ENCODE data around the gene PRAC2.

Gene PRAC2

DNA sequence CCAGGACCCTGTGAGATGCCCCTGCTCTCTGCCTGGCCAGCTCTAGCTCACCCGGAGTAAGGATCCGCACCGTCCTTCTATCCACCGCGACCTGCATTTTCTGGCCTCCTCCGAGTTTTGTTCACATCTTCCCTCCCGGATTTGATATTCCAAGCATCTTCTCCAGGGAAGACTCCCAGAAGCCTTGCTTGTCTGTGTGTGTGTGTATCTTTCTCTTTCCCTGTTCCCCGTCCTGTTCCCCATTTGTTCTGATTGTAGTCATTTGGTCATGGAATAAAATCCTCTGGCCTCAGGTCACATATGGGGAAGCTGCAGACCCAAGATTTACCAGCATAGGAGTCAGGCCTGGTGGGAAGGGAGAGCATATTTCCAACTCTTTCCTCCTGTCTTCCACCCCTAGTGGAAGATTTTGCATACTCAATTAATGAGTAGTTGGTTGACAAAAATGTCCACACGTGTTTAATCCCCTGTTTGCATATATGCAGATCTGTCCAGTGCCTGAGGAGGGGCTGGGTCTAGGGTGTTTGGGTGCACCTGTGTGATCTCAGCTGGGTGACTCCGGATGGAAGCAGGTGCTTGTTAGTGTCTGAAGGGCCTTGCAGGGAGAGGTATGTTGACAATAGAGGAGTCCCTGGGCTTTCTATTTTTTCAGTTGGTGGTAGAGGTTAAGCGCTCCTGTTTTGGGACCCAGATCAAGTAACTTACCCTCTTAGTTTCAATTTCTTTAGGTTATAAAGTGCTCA is 2.5 kb upstream of the PRAC2 start:
- DNase-seq, result no peak

DNA sequence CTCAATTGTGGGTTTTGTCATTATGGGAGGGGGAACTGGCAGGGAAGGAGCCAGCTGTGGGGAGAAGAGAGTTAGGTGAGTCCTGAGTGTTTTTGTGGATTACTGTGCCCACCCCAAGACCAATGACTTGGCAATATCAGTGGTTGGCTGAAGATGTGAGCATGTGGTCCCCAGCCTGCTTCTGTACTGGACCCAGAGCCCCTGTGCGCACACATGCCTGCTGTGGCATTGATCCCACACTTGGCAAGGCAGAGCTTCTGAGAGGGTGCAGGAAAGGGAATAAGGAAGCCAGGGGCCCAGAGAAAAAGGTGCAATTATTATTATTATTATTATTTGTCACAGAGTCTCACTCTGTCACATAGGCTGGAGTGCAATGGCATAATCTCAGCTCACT is 2.0 kb upstream of the PRAC2 start:
- DNase-seq, result no peak

DNA sequence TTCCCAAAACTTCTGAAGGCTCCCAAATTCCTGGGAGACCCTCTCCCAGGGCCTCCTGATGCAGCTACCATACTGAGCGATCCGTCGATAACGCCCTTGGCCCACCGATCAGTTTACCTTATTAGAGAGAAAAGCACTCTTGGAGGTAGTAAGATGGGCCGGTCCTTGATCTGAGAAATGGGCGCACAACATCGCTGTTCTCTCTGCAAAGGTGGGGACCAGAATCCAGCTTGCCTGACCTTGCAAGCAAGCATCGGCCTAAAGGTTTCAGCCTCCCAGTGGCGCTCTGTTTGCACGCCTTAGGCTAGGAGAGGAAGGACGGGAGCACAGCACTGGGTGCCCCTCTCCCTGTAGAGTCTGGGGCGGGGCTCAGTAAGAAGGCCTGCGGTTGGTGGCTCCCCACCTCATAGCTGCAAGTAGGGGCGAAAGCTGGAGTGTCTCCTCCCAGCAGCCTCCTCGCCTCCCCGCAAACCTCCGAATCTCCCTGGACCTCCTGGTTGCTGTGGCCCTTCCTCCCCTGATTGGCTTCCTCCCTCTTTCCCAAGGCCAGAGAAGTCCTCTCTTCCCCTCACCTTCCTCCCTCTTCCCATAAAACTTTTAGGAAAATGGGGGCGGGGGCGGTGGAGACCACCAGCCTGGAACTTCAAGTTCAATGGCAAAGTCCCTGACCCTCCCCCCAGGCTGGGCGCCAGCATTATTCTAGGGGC is 631 bp upstream of the PRAC2 start, which contains the start of gene PRAC1:
TSS of gene PRAC1 (minus strand) at position 318 of the 707 bp plus-strand sequence. CDS start at position 192, 126 bp downstream.
- no peak for DNase-seq

DNA sequence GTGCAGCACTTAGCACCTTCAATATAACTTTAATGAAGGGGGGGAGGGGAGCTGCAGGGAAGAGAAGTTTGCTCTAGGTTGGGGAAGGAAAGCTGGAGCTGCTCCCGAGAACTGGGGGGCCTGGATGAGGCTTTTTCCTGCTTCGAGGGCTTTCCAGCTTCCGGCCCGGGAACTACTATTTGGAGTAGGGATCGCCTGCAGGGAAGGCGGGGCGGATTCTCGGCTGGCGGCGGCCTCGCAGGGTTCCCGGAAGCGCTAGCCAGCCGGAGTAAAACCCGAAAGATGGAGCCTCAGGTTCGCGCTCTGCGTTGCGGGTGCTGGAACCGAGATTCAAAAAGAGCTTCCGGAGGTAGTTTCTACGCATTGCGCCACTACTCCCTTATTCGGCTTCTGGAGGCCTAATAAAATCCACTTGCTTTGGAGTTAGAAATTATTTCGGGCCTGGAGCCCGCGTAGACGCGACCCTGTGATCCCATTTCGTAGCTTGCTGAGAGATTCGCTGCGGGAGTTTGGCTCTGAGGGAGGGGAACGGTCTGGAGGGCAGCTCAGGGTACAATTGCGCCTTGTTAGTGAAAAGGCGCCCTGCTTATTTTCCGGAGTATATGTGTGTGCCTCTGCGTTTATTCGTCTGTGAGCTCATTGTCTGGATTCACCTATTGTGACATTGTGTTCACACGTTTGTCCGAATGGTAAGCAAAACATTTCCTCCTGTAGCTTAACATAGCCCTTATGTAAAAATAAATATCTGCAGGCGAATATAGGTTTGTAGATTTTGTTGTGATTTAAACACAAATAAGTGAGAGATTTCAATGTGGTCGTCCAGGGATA is 652 bp downstream of the PRAC2 start:
- peak in 1 of 2 donors; percentile 27 for DNase-seq

DNA sequence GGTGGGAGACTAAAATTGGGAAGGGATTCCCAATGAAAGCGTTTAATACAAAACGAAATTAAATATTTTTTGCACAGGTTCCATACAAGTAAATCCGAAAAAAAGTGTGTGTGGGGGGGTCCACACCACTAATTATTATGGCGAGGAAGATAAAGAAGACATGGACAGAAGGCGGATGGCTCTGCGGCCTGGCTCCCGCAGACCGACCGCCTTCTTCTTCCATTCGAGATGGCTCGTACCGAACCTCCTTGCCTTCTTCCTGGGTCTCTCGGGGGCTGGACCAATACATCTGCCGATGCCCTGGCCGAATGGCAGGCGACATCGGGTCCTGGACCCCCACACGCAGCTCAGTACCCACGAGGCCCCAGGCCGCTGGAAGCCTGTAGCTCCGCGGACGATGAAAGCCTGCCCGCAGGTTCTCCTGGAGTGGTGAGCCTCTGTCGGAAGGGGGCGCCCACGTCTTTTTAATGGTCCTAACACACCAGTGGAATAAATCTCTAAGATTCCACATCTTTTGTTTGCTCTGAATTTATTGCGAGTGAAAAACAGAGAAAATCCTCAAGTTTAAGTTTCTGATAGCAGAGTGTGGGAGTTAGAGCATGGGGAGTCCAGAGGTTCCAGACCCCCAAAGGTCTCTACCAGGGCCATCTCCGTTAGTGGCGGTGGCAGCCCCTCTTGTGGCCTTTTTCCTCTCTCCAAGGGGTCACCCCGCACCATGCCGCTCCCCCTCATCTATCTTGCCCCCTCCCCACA is 1.4 kb downstream of the PRAC2 start:
- peak; percentile 72 to 75 for DNase-seq

DNA sequence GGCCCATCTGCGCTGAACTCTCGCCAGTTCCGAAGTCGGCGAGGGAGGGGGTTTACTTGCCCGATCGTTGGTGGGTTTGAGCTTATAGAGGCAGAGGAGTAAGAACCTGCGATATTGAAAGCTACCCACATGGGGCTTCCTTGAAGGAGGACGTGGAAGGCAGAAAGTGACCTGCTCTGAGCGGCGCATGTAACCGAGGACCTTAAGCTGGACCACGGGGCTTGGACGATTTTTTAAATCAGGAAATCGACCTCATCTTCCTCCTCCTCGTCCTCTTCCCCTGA is 2.0 kb downstream of the PRAC2 start:
- DNase-seq, result no peak

DNA sequence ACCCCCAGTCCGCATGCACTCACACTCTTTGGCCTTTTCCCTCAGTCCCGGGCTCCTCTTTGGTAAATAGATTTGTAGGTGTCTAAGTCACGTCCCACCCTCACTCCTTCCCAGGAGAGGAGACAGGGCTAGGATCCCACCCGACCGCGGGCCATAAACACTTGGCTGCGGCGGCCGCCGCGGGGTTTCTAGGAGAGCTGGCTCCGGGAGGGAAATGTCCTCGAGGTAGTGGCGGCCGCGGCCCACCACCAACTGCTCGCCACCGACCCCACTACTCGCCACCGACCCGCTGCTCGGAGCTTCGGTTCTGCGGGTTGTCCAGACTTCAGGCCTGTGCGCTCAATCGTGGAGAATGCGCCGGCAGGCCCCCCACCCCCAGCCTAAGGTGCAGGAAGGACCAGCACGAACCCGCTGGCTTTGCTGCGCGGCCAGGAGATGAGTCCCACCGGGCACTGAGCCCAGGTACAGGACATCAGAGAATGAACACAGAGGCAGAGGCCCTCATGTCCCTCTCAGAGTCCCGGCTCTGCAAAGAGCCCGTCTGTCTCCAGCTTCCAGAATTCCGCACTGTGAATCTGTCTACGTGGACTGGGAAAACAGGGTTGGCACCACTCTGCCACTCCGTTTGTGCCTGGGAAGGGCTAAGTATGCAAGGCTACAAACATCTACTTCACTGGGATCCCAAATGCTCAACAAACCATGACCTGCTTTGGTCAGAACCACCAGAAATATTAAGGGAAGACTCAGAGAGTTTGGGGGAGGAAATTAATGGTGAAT is 2.5 kb downstream of the PRAC2 start:
- DNase-seq, result no peak

DNA sequence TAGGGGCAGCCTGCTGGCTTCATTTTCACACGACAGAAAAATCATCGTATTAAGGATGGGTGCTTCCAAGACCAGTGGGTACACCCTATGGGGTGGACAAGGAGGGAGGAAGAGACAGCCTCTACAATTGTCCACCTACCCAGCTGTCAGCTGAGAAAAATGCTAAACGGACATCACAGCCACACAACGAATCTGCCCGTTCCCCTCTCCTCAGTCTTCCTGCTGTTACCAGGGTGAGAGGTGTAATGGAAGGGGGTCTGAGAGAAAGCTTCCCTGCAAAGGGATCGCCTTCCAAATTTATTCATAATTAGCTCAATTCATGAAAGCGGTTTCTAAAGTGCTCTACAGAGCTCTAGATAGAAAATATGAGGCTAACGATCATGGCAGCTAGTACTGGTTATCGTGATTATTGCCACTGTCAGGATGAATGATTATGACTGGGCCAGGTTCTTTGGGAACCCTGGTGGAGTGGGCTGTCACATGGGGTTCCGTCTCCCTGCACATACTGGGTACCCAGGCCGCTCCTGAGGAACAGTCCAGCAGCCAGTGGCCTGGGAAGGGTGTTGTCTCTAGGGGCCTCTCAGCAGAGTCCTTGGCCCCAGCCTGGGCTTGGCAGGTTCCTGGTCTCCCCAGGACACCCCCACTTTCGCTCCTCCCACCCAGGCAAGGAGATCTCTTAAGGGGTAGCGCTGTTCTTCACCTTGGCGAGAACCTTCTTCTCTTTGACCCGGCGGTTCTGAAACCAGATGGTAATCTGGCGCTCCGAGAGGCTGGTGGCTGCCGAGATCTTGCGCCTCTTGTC is 3.3 kb downstream of the PRAC2 start:
- no peak for DNase-seq

DNA sequence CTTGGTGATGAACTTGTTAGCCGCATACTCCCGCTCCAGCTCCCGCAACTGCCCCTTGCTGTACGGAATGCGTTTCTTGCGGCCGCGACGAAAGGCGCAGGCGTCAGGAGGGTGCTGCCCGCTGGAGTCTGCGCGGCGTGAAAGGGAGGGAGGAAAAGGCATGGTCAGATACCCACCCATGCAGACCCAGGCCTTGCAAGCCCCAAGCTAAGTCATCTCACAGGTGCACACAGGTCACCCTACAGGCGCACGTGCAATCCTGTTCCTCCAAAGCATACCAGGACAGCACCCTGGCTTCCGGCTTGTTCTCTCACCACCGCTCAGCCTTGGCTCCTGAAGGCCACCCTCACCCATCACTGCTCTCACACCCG is 3.9 kb downstream of the PRAC2 start:
- no peak for DNase-seq

DNA sequence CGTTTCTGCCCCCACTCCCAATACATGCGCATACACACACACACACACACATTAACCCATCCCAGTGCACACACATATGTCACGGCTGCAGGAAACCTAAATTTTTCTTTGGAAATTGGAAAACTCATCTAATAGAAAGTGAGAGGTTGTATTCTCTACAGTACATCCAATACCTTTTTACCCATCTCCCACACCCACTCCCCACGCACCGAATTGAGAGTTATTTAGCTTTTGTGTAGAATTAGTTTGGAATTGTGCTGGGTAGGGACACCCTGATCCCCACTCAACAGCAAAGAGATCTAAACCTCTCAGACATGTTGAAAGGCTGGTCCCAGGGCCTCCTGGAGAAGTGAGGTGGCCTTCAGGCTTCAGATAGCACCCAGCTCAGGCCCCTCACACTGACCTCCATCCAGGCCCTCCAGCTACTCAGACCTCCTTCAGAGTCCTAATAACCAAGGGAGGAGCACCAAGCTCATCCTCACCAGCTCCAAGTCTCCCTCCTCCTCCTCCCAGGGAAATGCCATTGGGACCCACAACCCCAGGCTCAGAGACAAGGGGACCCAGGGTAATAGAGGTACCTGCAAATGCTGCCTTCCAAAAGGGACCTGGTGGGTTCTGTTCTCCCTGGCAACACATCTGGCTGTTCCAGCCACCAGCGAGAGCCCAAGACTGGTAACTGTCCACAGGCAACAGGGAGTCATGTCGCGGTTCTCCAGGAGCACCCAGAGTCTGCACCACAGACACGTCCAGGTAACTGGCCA is 4.6 kb downstream of the PRAC2 start:
- no peak for DNase-seq

DNA sequence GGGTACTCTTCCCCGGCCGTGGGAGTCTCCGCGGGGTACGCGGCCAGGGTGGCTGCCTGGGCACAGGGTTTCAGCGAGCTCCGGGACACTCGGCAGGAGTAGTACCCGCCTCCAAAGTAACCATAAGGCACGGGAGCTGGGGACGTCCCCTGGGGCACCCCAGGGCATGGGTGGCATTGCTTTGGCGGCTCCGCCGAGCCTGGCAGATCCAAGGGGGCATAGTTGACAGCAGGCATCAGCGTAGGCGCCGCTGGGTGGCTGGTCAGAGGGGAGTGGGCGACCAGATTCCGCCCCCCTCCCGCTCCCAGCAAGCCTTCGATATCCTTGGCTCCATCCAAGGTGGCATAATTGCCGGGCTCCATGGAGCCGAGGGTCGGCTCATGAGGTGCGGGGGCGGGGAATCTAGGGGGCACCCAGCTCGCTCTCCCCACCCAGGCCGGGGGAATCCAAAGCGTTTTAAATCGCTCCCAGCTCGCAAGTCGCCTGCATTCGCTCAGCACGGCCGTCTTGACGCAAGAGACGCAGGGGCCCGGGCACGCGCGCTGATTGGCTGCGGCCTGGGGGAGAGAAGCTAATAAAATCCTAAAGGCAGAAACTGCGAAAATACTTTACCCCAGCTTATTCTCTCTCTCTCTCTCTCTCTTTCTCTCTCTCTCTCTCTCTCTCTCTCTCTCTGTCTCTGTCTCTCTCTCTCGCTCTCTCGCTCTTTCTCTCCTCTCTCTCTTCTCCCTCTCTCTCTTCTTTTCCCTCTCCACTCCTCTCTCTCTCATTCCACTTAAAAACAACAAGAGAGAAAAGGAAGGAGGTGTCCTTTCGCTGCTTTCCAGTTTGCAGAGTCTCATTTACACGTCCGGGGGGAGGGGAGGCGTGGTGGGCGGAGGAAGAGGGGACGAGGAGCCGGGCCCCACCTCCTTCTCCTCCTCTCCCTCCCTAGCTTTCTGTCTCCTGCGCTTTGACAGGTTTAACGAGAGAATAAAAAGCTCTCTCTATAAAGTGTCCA is 5.5 kb downstream of the PRAC2 start, which contains the start of gene HOXB13:
TSS of gene HOXB13 (minus strand) at position 519 of the 1,000 bp plus-strand sequence. CDS start at position 362, 157 bp downstream.
- peak; percentile 36 to 45 for DNase-seq

DNA sequence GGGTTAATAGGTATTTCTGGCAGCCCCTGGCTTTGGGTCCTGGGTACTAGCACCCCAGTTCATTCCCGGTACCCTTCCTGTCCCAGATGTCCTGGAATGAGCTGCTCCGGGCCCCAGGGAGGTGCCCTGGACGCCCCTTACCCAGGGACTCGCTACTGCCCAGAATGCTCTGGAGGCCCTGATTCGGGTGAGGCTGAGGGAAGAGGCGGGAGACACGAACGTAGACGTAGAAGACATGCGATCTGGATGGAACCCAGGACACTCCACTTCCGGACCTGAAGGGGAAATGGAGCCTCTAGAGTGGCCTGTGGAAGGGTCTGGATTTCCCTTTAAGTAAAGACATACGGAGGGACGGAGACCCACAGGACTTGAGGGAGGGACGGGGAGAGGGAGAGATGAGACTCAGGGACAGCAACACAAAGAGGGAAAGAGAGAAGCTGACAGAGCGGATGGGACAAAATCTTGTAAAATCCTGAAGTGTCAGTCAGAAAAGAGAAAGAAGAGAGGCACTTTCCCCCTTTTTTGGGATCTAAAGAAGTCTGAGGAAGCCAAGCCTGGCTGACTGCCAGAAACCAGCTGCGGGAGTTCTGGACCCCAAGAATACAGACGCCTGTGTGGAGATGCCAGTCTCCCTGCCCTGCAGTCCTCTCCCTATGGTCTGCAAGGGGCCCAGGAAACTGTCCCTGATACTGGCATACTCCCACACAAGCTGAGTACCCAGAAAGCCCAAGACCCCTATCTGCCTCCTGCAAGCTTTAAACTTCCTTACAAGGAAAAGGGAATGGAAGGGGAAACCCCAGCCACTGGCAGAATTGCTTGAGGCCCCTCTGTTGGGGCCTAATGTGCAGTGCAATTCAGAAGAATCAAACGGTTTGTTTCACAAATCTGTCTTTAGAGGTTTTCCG is 6.6 kb downstream of the PRAC2 start:
- DNase-seq, result no peak

DNA sequence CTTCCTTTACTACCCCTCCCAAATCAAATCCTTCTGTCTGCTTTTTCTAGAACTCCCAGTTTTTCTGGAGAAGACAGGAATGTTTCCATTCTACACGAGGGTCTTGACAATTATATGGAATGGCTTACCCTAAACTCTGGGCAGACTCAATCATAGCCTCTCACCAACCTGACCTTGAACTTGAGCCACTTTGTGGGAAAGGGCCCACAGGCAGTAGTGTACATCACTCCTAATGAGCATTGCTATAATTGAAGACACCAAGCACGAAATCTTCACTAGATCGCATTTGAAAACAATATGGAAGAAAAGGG is 7.2 kb downstream of the PRAC2 start:
- DNase-seq, result no peak

DNA sequence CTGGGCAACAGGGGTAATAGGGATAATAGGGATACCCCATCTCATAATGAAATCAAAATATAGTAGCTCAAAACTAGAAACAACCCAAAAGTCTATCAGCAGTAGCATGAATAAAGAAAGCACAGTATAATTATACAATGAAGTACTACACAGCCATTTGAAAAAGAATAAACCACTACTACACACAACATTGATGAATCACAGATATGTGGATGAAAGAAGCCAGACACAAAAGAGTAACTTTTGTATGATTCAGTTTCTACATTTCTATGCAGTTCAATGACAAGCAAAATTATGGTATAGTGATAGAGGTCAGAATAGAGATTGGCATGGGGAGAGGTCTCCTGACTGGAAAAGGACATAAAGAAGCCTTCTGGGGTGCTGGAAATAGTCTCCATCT is 8.4 kb downstream of the PRAC2 start:
- no peak for DNase-seq

DNA sequence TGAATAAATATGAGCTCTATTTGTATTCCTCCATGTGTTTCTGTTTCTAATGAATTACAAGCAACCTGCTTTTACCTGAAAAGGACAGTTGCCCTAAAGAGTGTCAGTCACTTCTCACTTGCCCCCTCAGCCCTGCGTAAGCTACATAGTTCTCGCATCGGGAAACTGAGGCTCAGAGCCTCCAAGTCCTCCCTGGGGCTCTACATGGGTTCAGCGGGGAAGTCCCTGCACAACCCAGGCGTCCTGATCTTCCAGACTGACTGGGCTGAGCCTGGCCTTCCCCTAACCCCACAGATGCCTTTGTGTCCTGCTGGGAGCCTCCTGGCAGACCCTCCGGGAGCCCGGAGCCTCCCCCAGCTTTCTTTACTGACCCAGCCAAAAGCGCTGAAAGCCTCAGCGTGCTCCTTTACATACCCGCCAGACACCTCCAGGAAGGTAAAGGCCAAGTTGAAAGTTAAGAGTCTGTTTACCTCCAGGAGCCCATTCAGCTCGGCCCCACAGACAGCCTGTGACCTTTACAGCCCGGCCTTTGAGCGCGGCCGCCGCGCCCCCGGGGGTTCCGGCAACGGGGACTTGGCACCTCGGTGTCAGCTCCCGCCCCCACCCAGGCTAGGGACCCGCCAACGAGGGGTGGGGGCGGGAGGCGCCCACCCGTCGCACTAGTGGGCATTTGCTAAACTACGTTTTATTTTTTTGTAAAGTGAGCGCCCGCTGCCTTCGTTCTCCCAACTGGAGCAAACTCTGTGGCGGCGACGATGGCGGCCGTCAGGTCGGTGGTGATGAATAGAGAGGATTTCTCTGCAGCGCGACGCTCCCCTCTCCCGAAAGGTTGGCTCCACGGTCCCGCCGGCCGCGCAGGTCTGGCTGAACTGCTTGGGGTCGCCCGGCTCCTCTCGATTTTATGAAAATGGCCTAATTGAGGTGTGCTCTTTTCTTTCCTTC is 10.0 kb downstream of the PRAC2 start:
- DNase-seq, result no peak

DNA sequence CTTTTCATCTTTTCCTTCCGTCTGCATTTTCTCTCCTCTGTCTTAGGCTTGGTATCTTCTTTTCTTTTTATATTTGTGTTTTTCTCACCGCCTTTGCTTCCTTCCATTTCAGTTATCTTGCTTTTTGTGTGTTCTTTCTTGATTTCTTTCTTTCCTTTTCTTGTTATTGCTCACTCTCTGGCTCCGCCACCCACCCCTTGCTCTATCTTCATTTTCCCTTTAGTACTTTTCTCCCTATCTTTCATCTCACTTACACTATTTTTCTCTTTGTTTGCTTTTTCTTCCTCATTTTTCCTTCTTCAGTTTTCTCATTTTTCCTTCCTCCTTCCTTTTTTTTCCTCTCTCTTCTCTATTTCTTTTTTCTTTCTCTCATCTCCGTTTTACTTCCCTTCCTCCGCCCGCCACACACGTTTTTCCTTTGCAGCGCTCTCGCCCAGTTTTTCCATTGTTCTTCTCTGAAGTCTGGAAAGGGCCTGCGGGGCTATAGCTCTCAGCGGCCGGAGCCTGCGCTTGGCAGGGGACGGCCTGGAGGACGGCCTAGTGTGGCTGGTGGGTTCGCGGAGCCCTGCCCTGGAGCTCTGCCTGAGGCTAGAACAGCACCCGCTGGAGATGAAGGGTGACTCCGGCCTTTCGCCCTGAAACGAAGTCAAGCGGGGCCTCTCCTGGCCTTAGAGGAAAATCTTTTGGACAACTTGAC is 10.8 kb downstream of the PRAC2 start:
- DNase-seq, result no peak

Data from CD4-positive, alpha-beta T cell treated with Interleukin-4 for 1 hour (primary cell).